HT1080 (cell line): Measurements from ENCODE around the gene FYN. TPM values are rescaled to one million over a fixed set of nuclear protein-coding genes. Genes with fewer than 3 reads are reported as not detected.

Experiments used
- DNase-seq: peaks from one replicate; pipeline ENCODE4 v3.0.0-alpha.2; 2015; ENCODE audit warnings: low read depth
- total RNA-seq: library from RNA; depleted of rRNA; stranded (reverse); fragments of >200 nt; shearing (Covaris generic); gene quantifications from 2 replicates; pipeline ENCODE4 v1.2.3, GENCODE V29; 2014; rRNA removed

FYN gene
- total RNA-seq, 1 experiment from 2014 or later: 50.2 TPM

GRCh38 chr6:111612379-111612778 lies 260.9 kb downstream of the FYN start:
- DNase-seq: no peak

DNA sequence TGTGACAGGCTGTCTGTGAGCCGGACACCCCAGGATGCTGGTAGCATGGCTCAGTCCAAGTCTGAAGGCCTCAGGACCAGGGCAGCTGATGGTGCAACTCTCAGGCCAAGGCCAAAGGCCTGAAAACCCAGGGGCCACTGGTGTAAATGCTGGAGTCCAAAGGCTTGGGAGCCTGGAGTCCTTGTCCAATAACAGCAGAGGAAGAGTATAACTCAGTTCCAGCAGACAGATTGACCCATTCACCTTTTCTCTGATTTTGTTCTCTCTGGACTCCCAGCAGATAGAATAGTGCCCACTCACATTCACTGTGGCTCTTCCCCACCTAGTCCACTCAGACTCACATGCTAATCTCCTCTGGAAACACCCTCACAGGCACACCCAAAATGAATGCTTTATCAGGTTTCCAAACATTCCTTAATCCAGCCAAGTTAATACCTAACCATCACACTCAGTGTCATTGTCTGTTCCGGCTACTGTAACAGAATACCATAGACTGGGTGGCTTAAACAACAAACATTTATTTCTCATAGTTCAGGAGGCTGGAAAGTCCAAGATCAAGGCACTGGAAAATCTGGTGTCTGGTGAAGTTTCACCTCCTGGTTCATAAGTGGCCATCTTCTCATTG lies 262.6 kb downstream of the FYN start:
- no peak for DNase-seq

Other genes with a start within 250 kb of the FYN start
- gene CCN6, start 180.7 kb upstream of the FYN start, total RNA-seq: not detected in 2 replicates
- gene TUBE1, start 214.0 kb upstream of the FYN start, total RNA-seq: 18.4 and 19.7 TPM in 2 replicates
- 2.2 and 5.0 TPM in 2 replicates for gene FAM229B, start 214.1 kb upstream of the FYN start, total RNA-seq